Stromal cell of bone marrow (primary cell): ENCODE data around the gene OR6B1.

ENCODE experiments used
- DNase-seq: peaks from one replicate; pipeline ENCODE4 v3.0.0-alpha.2; 2012; ENCODE audit warnings: low read depth

Gene OR6B1

DNA sequence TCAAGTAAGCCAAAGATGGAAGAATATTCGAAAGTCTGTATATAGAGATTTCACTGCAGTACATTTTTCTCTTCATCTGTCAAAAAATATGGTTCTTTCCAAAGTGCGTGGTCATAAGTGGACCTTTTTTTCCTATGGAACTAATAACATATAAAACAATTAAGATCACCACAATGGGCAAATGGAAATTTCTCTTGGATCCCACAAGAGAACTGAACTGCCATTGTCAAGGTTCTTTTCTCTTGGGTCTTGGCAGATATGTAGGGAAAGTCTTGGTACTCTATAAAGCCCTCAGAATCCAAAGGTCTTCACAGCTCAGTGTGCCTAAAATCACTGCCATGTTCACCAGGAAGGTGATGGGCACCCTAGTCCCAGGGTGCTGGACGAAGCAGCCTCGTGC is at the start of gene OR6B1:
Gene OR6B1, plus strand, starts transcription at position 301 of the 400 bp plus-strand sequence. CDS start 3,677 bp downstream, outside the sequence.
- DNase-seq: no peak

DNA sequence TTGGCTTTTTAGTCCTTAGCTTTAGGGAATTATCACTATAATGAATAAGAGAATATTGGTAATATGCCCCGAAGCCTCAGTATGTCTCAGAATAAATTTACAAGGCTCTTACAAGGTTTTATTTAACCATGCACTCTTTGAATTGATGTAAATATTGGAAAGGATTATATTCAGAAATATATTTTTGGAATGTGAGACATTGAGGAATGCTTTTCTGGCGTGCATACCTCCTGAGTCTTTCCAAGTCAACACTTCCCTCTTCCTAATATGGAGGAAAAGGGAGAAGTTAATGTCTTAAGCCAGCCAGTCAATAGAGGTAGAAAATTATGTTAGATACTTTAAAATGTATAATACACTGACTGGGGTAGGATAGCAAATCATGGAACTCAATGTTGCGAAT is 46.7 kb upstream of the OR6B1 start:
- no peak for DNase-seq

DNA sequence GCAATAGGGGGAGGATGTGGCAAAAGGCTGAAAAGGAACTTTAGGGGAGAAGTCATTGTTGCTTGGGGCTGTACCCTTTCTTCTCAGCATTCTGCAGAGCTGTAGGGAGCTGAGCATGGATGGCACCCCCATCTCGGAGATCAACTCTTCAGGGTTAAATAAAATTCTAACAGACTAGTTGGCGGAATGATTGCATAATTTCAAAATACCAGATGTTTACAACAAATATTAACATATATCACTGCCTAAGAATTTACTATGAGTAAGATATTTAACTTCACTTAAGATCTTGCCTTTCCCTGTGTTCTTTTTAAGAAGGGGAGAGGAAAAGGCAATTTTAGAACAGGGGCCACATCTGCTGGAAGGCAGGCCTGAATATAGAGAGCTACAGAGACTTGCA is 46.0 kb upstream of the OR6B1 start:
- no peak for DNase-seq

DNA sequence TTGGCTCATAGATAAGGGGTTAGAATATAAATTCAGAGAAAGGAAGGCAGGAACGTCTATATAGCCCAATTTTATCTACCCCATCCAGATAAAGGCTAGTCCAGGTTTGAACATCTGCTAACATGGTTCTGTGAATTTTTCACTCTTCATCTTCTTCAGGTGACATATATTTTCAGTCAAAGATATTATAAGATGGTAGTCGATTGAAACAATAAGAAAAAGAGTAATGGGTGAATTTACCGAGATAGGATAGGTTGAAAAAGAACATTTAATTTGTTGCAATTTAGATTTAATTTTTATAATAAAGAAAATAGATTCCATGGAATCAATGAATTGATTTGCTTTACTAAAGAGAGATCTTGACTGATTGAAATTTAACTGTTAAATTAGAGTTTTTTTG is 45.6 kb upstream of the OR6B1 start, which contains the start of gene OR2F1:
Gene OR2F1, plus strand, starts transcription at position 301 of the 400 bp plus-strand sequence. CDS start 5,127 bp downstream, outside the sequence.
- DNase-seq: no peak

DNA sequence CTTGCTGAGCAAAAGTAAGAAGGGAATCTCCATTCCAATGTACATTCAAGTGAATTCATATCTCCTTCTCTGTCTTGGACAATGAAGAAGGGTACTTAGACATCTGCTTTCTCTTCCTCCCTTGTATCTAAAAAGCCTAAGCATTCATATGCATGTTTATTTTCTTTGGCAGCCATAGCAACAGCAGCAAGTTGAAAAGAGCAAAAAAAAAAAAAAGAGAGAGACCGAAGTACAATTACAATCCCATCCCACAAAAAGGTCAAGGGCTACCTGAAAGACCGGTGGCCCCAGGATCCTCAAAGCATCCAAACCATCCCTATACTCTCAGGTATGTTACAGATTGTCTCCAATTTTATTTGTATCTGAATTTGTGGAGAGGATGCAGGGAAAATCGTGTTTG is 41.3 kb upstream of the OR6B1 start:
- DNase-seq: no peak

DNA sequence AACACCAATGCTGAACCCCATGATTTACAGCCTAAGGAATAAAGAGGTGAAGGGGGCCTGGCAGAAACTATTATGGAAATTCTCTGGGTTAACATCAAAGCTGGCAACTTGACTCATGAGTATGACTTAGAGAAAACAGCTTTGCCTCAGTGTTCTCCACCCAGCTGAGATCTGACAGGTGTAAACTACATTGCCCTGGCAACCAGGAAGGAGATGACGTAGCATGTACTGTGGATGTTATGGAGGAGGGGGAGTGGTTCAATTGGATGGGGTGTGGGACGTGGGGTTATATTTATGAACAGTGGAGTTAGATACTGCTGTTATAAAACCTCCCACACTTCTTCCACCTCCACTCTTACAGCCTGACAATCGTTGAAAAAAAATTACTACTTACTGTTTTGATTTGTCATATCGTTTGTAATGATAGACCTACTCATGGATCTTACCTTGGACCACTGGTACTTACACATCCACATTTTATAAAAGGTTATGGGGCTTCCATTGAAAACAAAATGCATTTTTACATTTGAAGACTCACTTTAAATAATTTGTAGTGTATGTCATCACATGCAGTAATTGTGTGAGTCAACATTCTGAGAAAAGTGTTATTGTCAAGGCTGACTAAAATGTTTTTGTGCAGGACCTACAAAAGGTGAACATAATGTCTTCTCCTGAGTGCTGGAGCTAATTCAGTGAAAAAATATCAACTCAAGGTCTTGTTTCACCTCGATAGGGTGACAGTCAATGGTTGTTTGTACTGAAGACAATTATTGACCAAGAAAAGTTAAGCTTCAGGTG is 39.1 kb upstream of the OR6B1 start:
- DNase-seq: no peak

DNA sequence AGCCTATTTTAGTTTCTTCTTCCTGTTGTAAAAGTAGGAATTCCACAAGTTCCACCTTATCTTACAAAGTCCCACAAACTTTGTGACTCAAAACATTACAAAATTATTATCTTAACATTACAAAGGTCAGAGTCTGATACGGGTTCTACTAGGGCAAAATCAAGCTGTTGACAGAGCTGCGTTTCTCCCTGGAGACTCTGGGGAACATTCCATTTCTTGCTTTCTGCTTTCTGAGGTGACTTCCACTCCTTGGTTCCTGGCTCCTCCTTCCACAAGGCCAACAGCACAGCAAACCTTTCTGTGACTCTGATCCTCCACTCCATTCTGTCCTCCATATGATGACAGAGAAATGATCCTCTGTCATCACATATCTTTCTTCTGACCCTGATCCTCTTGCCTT is 34.8 kb upstream of the OR6B1 start:
- no peak for DNase-seq

DNA sequence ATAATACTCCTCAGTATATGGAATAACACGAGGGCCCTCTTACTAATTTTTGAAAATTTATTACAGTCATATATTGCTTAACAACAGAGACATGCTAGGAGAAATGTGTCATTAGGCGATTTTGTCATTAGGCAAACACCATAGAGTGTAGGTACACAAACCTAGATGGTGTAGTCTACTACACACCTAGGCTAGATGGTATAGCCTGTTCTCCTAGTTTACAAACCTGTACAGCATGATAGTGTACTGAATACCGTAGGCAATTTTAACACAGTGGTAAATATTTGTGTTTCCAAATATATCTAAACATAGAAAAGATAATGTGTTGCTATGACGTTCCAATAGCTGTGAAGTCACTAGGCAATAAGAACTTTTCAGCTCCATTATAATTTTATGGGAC is 32.7 kb upstream of the OR6B1 start:
- DNase-seq: no peak

DNA sequence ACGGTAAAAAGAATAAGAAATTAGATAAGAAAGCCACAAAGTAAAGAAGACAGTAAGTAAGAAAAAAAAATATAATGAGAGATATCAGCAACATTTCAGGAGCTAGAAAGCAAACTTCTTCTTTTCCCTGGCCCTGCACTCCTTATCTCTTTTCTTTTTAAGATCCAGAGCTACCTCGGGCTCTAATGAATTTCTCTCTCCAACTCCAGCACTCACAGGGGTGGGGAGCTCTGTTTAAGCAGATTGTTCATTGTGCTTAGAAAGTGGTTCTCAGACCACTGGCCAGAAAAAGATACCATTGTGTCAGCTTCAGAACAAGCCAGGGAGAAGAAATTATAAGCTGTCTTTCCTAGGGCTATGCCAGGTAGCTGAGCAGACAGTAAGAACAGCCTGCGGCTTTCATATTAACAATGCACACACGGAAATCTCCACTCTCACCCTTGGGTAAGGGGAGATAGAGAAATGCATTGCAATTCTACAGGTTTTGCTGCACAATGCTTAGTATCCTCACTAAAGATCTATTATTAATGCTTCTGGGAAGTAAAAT is 26.2 kb upstream of the OR6B1 start:
- no peak for DNase-seq

DNA sequence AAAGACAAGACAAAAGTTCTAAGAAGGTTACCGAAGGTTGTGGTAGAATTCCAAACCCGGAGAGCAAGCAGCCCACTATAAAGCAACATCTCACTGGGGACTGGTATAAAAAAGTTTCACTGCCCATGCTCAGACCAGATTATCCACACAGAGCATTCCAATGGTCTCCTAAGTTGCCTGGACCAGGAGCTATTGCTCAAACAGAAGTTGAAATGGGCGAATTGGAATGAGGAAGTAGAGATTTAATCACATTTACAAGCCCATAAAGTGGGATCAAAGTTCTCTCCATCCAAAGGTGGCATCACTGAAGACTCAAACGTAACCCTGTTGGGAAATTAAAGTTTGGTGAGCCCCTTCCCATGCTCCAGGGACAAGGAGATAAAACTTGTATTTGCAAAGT is 25.7 kb upstream of the OR6B1 start:
- no peak for DNase-seq

DNA sequence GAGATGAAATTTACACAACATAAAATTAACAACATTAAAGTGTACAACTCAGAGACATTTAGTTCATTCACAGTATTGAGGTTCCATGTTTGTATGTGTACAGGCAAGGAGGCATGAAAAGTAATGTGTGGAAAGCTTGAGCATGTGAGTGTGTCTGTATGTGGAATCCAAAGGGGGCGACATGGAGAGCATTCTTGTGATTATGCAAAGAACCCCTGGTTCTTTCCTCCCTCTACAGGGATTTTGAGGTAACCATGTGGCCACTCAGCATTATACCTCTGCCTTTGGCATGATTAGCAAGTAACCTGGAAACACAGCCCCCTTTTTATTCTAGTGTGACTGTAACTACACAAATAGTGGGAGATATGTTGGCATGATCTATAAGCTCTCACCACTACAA is 24.5 kb upstream of the OR6B1 start:
- DNase-seq: no peak

DNA sequence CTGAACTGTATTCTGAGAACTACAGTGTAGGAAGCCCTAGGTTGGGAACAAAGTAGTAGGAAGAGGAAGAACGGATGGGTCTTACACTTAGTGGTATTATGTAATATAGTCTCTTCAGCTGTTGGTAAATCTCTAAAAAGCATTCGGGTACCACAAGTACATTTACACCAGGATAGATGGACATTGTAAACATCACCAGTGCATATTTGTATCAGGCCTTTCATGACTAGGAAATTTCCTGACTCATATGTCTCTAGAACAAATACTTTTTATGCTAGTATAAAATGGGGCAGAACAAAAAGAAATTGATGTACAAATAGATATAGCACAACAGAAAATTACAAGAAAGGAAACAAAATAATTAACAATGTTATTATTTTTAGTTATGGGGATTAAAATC is 21.5 kb upstream of the OR6B1 start:
- no peak for DNase-seq

DNA sequence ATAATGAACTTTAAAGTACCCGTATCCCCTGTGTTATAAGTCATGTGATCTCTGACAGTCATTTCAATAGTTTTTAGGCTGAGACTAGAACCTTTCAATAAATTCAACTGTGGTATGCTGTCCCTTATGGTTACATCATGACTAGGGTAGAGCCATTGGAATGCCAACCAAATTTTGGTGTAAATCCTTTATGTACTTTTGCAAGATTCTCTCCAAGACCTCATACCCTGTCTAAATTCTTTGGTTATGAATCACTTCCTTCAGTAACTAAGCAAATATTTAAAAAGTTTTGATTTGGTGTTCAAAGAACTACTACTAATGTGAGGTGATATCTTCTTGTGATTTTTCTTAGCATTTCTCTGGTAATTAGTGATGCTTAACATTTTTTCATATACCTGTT is 20.8 kb upstream of the OR6B1 start:
- peak; percentile 16 for DNase-seq

DNA sequence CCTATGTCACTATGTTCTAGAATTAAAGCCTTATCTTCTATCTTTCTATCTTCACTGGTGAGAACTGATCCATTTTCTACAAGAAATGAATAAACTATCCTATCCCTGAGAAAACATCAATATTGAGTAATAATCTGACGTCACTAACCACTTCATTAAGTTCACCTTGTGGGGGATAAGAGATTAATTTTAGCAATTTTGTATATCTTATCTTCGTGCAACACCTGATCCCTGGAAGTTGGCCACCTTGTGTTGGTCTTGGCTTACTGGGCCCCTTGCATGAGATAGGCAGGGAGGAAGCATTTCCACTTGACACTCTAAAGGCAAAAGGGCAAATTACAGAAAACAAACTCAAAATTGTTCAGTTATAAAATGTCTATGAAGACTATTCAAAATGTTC is 20.1 kb upstream of the OR6B1 start:
- DNase-seq: no peak

DNA sequence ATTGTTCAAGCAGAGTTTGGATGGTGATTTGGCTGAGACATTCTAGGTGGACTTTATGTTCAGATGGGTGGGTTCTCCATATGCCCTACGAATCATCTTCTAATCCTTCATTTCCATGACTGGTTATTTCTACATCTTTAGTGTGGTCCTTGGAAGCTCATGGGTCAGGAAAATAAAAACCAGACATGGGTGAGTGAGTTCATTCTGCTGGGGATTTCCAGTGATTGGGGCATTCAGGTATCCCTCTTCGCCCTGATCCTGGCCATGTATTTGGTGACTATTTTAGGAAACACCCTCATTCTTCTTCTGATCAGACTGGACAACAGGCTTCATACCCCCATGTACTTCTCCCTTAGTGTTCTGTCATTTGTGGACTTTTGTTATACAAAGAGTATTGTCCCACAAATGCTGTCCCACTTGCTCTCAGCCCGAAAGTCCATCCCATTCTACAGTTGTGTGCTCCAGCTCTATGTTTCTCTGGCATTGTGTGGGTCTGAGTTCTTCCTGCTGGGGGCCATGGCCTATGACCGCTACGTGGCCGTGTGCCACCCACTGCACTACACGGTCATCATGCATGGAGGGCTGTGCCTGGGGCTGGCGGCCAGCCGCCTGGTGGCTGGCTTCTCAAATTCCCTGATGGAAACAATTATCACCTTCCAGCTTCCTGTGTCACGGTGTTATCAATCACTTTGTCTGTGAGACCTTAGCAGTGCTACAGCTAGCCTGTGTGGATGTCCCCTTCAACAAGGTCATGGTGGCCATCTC is 19.2 kb upstream of the OR6B1 start:
- DNase-seq: no peak

DNA sequence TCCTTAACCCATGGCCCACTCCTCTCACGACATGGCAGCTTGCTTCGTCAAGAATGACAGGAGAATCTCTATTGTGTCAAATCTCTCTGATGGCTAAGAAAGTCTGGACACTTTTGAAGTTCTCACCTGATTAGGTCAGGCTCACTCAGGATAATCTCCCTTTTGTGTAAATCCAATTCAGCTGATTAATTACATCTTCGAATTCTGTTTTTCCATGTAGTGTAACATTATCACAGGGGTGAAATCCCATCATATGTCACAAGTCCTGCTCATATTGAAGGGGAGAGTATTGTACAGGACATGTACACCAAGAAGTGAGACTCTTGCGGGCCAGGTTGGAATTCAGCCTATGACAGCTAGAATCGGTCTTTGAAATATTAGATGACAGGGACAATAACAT is 16.2 kb upstream of the OR6B1 start:
- no peak for DNase-seq

DNA sequence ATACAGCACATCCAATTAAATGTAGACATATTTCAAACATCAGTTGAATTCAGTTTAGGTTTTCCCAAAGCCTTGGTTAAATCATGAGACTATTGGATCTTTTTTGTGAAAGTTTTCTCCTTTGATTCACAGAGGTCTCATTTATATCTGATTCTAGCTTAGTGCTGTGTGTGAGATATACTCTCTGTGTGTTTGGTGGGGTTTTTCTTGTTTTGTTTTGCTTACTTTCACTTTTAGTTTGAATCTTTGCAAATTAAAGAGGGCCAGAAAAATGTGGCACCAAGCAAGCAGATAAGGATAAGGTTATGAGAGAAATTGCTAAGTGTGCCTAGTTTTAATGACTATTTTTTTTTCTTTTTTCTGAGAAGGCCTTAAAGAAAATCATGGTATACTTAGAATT is 12.6 kb upstream of the OR6B1 start:
- no peak for DNase-seq

DNA sequence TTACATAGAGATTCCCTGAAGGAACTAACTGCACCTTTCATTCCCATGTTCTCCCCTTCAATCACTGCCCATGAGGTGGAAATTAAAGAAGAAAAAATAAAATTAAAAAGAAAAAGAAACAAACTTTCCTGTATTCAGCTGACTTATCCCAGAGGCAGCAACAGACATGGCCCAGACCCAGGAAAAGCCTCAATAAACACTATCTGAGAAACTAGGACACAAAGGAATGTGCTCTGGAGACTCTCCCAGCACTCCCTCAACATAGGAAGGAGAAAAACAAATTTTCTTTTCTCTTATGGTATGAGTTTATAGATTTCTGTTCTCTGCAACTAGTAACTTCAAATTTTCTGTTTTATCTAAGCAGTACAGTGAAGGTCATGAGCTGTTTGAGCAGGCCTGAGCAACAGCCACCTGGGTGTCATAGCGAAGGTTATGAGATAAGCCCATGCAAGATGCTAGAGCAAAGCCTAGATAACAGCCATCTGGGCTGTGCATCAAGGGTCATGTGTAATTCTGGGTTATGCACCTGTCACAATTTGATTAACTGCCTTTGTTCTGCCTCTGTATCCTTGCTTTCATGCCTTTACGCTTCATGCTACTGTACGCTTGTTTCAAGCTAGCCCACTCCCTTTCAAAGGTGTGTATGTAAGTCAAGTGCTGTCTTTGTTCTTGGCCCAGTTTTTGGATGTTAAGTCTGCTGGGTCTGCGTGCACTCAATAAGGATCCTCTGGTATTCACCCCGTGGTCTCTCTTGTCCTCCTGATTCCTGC is 11.0 kb upstream of the OR6B1 start:
- peak; percentile 47 for DNase-seq

DNA sequence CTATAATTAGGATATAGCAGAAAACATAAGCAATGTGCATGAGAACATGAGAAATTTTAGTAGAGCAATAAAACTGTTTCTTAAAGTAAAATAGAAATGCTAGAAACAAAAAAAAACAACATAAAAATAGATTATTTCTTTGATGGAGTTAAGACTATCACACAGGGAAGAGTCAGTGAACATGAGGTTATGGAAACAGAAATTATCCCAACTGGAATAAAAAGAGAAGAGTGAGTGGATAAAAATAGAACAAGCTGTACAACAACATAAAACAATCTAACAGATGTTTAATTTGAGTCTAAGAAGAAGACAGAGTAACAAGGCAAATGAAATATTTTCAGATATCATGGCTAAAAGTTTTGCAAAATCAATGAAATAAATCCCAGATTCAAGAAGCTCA is 7.5 kb upstream of the OR6B1 start:
- no peak for DNase-seq

DNA sequence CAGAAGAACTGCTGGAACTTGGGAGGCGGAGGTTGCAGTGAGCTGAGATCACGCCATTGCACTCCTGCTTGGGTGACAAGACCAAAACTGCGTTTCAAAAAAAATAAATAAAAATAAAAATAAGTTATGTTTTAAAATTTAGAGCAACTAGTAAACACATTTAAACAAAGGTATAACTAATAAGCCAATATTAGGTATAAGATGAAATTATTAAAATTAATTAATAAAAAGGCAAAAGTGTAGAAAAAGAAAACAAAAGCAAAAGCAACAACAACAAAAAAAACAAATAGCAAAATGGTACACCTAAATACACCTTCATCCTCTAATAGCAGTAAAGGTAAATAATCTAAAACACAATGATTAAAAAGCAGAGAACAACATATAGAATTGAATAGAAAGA is 6.2 kb upstream of the OR6B1 start:
- no peak for DNase-seq

DNA sequence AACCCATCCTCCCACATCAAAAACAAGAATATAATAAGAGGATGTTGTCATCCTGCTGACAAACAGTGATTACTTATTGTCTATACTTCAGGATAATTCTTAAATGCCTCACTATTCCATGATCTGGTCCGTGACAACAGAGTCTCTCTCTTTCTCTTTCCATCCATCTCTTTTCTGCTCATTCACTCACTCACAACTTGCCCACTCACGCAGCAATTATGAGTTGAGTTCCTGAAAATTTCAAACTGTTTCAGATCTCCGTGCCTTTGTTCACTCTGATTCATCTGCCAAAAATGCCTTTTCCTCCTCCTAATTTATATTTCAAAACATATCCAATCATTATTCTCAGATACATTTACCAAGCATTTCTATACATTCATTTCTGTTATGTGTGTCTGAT is 1.4 kb downstream of the OR6B1 start:
- peak; percentile 3 for DNase-seq

DNA sequence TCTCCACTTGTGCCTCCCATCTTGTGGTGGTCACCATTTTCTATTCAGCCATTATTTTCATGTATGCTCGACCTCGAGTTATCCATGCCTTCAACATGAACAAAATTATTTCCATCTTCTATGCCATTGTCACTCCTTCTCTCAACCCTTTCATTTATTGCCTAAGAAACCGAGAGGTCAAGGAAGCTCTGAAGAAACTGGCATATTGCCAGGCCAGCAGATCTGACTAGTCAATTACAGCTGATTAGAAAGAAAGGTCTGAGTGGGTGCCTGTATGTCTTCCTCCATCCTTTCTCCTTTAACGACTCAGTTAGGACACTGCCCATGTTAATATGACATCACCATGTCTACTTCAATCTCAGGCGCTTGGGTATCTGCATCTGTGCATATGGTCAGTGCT is 4.6 kb downstream of the OR6B1 start:
- DNase-seq: no peak
